ENCODE data around the gene RAB14.

RAB14 gene

DNA sequence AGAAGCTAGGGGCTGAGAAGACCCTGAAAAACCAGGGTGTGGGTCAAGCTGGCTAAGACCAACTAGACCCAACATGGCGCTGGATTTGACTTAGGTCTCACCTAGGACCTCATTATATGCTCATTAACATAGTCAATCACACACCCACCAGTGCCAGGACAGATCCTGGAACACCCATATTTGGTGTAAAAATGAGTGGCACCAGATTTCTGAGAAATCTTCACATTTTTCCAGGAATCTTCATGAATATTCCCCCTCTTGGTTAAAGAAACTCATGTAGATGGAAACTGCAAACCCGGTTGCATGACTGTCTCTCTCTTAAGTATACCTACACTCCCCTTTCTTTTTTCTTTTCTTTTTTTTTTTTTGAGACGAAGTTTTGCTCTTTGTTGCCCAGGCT is 17.9 kb upstream of the RAB14 start:
- Histone ChIP-seq H3K4me1 (ENCODE audit: control insufficient read depth, insufficient read depth, low read length) (peaks cover 23% of the 10 kb centered on the region), H3K27ac (ENCODE audit: low read depth, low read length) (no peak overlapping the region), H3K4me3 (ENCODE audit: low read depth, low read length) (no peak overlapping the region), H3K9me3 (ENCODE audit: control insufficient read depth, insufficient read depth, low read depth, low read length) (no peaks in the 10 kb centered on the region), H3K27me3 (ENCODE audit: control insufficient read depth, insufficient read depth, low read length) (no peaks in the 10 kb centered on the region), H3K9ac (ENCODE audit: low read length) (no peak overlapping the region), H3K36me3 (ENCODE audit: control insufficient read depth, insufficient read depth, low read length) (no peaks in the 10 kb centered on the region)

DNA sequence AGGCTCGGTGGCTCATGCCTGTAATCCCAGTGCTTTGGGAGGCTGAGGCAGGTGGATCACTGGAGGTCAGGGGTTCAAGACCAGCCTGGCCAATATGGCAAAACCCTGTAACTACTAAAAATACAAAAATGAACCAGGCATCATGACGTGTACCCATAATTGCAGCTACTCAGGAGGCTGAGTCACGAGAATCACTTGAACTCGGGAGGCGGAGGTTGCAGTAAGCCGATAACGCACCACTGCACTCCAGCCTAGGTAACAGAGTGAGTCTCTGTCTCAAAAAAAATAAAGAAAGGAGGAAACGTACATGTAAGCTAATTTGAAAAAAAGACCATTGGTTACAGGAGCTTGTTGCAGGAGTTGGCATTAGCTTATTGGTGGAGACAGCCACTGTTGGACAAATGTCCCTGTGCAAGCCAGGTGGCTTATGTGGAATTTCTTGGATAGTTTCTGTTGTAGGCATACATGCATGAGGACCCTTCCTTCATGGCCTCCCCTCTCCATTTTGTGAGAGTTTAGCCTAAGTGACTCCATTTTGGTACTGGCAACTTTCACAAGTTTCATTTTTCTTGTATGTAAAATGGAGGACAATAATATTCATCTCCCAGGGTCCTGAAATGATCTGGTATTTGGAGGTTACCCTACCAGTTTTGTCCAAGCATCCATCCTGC is 16.8 kb upstream of the RAB14 start:
- H3K27me3 ChIP-seq (ENCODE audit: control insufficient read depth, insufficient read depth, low read length): no peaks in the 10 kb centered on the region
- peaks cover 25% of the 10 kb centered on the region for H3K4me1 ChIP-seq (ENCODE audit: control insufficient read depth, insufficient read depth, low read length)
- no peaks in the 10 kb centered on the region for H3K36me3 ChIP-seq (ENCODE audit: control insufficient read depth, insufficient read depth, low read length)
- no peaks in the 10 kb centered on the region for H3K9me3 ChIP-seq (ENCODE audit: control insufficient read depth, insufficient read depth, low read depth, low read length)
- no peak overlapping the region for H3K9ac ChIP-seq (ENCODE audit: low read length)
- H3K4me3 ChIP-seq (ENCODE audit: low read depth, low read length): no peak overlapping the region
- no peak overlapping the region for H3K27ac ChIP-seq (ENCODE audit: low read depth, low read length)

DNA sequence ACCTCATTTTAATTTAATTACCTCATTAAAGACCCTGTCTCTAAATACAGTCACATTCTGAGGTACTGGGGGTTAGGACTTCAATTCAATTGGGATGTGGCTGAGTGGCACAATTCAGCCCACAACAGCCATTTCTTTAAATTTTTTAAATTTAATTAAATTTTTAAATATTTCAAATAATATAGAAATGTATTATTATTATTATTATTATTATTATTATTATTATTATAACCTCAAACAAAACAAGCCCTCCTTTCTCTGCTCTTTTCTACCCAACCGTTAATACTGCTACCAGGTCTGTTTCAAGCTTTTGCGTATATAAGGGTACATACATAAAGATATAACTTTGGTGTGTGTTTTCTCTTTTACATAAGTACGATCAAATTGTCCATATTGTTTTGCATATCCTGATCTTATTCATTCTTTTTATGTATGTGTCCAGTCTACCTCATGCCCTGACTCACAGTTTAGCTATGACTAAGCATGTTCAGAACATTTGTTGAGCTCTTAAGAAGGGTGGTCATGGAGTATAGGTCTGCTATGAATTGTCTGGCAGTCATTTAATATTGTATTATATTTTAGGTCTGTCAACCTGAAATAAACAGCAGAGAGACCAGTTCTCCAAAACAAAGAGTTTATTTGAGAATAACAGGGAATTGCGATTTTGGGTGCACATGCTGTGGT is 16.1 kb upstream of the RAB14 start:
- Histone ChIP-seq H3K36me3 (ENCODE audit: control insufficient read depth, insufficient read depth, low read length) (no peaks in the 10 kb centered on the region), H3K4me3 (ENCODE audit: low read depth, low read length) (no peak overlapping the region), H3K9me3 (ENCODE audit: control insufficient read depth, insufficient read depth, low read depth, low read length) (no peaks in the 10 kb centered on the region), H3K9ac (ENCODE audit: low read length) (no peak overlapping the region), H3K4me1 (ENCODE audit: control insufficient read depth, insufficient read depth, low read length) (peaks cover 27% of the 10 kb centered on the region), H3K27ac (ENCODE audit: low read depth, low read length) (no peak overlapping the region), H3K27me3 (ENCODE audit: control insufficient read depth, insufficient read depth, low read length) (no peaks in the 10 kb centered on the region)

DNA sequence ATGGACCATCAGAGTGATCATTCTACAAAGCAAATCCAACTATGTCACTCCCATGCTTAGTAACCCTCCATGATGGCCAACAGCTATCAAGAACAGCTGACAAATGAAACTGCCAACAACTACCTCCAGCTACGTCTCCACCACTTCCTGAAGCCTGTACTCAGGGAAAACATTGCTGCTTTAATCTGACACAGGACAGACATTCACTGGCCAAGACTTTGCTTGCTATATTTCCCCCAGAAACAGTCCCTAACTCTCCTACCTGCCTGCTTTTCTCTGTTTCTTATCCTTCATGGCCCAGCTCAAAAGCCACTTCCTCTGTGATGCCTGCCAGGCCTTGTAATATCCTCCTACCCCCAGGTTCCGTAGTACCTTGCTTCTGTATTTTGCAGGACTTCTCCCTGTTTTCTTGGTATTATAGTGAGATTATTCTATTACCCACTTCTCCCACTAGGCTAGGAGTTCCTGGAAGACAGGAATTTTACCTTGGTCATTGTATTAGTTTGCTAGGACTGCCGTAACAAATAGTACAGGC is 14.7 kb upstream of the RAB14 start:
- no peaks in the 10 kb centered on the region for H3K9me3 ChIP-seq (ENCODE audit: control insufficient read depth, insufficient read depth, low read depth, low read length)
- H3K27ac ChIP-seq (ENCODE audit: low read depth, low read length): no peak overlapping the region
- H3K27me3 ChIP-seq (ENCODE audit: control insufficient read depth, insufficient read depth, low read length): no peaks in the 10 kb centered on the region
- no peak overlapping the region for H3K9ac ChIP-seq (ENCODE audit: low read length)
- H3K4me1 ChIP-seq (ENCODE audit: control insufficient read depth, insufficient read depth, low read length): peaks cover 19% of the 10 kb centered on the region
- no peak overlapping the region for H3K4me3 ChIP-seq (ENCODE audit: low read depth, low read length)
- H3K36me3 ChIP-seq (ENCODE audit: control insufficient read depth, insufficient read depth, low read length): no peaks in the 10 kb centered on the region

GRCh38 chr9:121214005-121214404 is 12.3 kb upstream of the RAB14 start:
- Histone ChIP-seq H3K4me3 (ENCODE audit: low read depth, low read length) (no peak overlapping the region), H3K9me3 (ENCODE audit: control insufficient read depth, insufficient read depth, low read depth, low read length) (no peaks in the 10 kb centered on the region), H3K9ac (ENCODE audit: low read length) (no peak overlapping the region), H3K27ac (ENCODE audit: low read depth, low read length) (no peak overlapping the region), H3K4me1 (ENCODE audit: control insufficient read depth, insufficient read depth, low read length) (peaks cover 3% of the 10 kb centered on the region; the same call in 1 of the 2 replicates), H3K27me3 (ENCODE audit: control insufficient read depth, insufficient read depth, low read length) (no peaks in the 10 kb centered on the region), H3K36me3 (ENCODE audit: control insufficient read depth, insufficient read depth, low read length) (no peaks in the 10 kb centered on the region)

- Histone ChIP-seq H3K4me3 (ENCODE audit: low read depth, low read length) (no peak overlapping the region), H3K9me3 (ENCODE audit: control insufficient read depth, insufficient read depth, low read depth, low read length) (no peaks in the 10 kb centered on the region), H3K36me3 (ENCODE audit: control insufficient read depth, insufficient read depth, low read length) (no peaks in the 10 kb centered on the region), H3K4me1 (ENCODE audit: control insufficient read depth, insufficient read depth, low read length) (peaks cover 3% of the 10 kb centered on the region; the same call in 1 of the 2 replicates), H3K27me3 (ENCODE audit: control insufficient read depth, insufficient read depth, low read length) (no peaks in the 10 kb centered on the region), H3K27ac (ENCODE audit: low read depth, low read length) (no peak overlapping the region), H3K9ac (ENCODE audit: low read length) (no peak overlapping the region)
Measured at GRCh38 chr9:121213136-121213806, 11.6 kb upstream of the RAB14 start.

- H3K9ac ChIP-seq (ENCODE audit: low read length): no peak overlapping the region
- no peak overlapping the region for H3K27ac ChIP-seq (ENCODE audit: low read depth, low read length)
- H3K9me3 ChIP-seq (ENCODE audit: control insufficient read depth, insufficient read depth, low read depth, low read length): no peaks in the 10 kb centered on the region
- 0 out of 2 replicates have a peak, but pooled peaks cover under 1% of the 10 kb centered on the region for H3K27me3 ChIP-seq (ENCODE audit: control insufficient read depth, insufficient read depth, low read length)
- no peaks in the 10 kb centered on the region for H3K36me3 ChIP-seq (ENCODE audit: control insufficient read depth, insufficient read depth, low read length)
- H3K4me1 ChIP-seq (ENCODE audit: control insufficient read depth, insufficient read depth, low read length): peaks cover 11% of the 10 kb centered on the region; the same call in 1 of the 2 replicates
- no peak overlapping the region for H3K4me3 ChIP-seq (ENCODE audit: low read depth, low read length)
Measured at GRCh38 chr9:121210536-121210935, 8.9 kb upstream of the RAB14 start.

DNA sequence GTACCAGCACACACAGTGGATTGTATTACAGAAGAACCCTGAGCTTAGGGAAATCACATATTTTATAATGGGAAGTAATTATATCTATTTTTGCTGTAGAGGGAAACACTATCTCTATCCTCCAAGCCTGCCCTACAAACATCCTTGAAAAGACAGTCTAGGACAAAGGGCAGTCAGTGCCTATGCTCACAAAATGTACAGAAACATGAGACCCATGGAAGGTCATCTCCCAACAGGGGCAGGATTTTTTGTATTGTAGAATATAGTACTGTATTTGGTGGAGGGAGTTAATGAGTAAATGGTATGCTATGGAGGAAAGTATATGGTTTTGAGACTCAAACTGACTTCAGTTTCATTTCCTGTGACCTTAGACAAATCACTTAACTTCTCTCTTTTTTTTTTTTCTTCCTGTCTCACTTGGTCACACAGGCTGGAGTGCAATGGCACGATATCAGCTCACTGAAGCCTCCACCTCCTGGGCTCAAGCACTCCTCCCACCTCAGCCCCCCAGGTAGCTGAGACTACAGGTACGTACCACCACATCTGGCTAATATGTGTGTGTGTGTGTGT is 5.8 kb upstream of the RAB14 start:
- H3K27me3 ChIP-seq (ENCODE audit: control insufficient read depth, insufficient read depth, low read length): peaks cover 8% of the 10 kb centered on the region; the same call in 1 of the 2 replicates
- peaks cover 8% of the 10 kb centered on the region; the same call in 1 of the 2 replicates for H3K4me1 ChIP-seq (ENCODE audit: control insufficient read depth, insufficient read depth, low read length)
- H3K36me3 ChIP-seq (ENCODE audit: control insufficient read depth, insufficient read depth, low read length): no peaks in the 10 kb centered on the region
- no peak overlapping the region for H3K9ac ChIP-seq (ENCODE audit: low read length)
- H3K27ac ChIP-seq (ENCODE audit: low read depth, low read length): no peak overlapping the region
- no peaks in the 10 kb centered on the region for H3K9me3 ChIP-seq (ENCODE audit: control insufficient read depth, insufficient read depth, low read depth, low read length)
- H3K4me3 ChIP-seq (ENCODE audit: low read depth, low read length): no peak overlapping the region

- H3K4me1 ChIP-seq (ENCODE audit: control insufficient read depth, insufficient read depth, low read length): peaks cover 8% of the 10 kb centered on the region; the same call in 1 of the 2 replicates
- H3K4me3 ChIP-seq (ENCODE audit: low read depth, low read length): no peak overlapping the region
- no peaks in the 10 kb centered on the region for H3K9me3 ChIP-seq (ENCODE audit: control insufficient read depth, insufficient read depth, low read depth, low read length)
- H3K27me3 ChIP-seq (ENCODE audit: control insufficient read depth, insufficient read depth, low read length): peaks cover 8% of the 10 kb centered on the region; the same call in 1 of the 2 replicates
- no peak overlapping the region for H3K27ac ChIP-seq (ENCODE audit: low read depth, low read length)
- H3K9ac ChIP-seq (ENCODE audit: low read length): no peak overlapping the region
- H3K36me3 ChIP-seq (ENCODE audit: control insufficient read depth, insufficient read depth, low read length): no peaks in the 10 kb centered on the region
Measured at GRCh38 chr9:121206516-121207370, 5.1 kb upstream of the RAB14 start.

DNA sequence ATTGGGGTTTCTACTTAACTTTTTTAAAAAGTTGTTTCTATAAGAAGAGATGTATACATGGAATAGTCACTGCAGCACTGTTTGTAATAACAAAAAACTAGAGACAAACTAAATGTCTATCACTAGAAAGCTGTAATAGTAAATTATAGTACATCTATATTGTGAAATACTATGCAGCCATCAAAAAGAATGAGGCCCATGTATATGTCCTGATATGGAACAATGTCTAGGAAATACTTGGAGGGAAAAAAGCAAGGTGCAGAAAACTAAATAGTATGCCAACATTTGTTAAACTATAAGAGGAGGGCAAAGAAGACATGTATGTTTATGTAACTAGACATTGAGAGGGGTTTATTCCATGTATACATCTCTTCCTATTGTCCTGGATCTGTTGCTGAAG is 2.9 kb upstream of the RAB14 start:
- no peak overlapping the region for H3K27ac ChIP-seq (ENCODE audit: low read depth, low read length)

More for the DNA sequence above, 2.9 kb upstream of the RAB14 start:
- H3K36me3 ChIP-seq (ENCODE audit: control insufficient read depth, insufficient read depth, low read length): no peaks in the 10 kb centered on the region
- no peak overlapping the region for H3K4me3 ChIP-seq (ENCODE audit: low read depth, low read length)
- H3K9ac ChIP-seq (ENCODE audit: low read length): no peak overlapping the region
- H3K9me3 ChIP-seq (ENCODE audit: control insufficient read depth, insufficient read depth, low read depth, low read length): no peaks in the 10 kb centered on the region
- H3K4me1 ChIP-seq (ENCODE audit: control insufficient read depth, insufficient read depth, low read length): peaks cover 18% of the 10 kb centered on the region
- peaks cover 8% of the 10 kb centered on the region; the same call in 1 of the 2 replicates for H3K27me3 ChIP-seq (ENCODE audit: control insufficient read depth, insufficient read depth, low read length)
